HUDEP-2 (cell line): ENCODE results near the gene DHRS1.

ENCODE experiments used
- DNase-seq, 76 experiments: peaks; one replicate each; lab custom pipeline; 2025; ENCODE audit not compliant: unreplicated experiment in 76 of 76; lab: John Stamatoyannopoulos, UW

DHRS1 gene

DNA sequence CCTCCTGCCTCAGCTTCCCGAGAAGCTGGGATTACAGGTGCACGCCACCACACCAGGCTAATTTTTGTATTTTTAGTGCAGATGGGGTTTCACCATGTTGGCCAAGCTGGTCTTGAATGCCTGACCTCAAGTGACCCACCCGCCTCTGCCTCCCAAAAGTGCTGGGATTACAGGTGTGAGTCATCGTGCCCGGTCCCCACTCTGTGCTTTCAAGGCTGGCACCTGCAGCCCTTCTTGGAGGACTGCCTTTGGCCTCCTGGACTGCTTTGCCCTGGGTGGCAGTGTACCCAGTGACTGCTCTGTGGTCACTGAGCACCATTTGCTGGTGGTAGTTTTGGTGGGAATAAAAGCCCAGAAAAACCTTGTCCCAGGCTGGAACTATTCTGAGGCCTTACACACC lies 12.6 kb downstream of the DHRS1 start:
- no peak for DNase-seq

DNA sequence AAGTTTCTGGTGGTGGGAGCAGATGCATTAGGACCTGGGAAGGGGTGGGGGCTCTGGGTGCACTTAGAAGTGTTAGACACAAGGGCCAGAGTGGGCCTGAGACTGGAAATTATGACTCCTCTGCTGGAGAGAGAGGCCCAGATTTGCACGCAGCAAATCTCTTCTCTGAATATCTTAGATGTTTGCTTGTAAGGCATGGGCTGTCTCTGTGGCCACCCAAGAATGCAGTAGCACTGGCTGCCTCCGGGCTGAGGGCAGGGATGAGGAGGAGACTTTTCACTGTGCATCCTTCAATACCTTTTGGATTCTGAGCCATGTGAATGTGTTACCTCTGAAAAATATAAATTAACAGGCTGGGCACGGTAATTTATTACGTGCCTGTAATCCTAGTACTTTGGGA lies 14.2 kb downstream of the DHRS1 start:
- DNase-seq = no peak

DNA sequence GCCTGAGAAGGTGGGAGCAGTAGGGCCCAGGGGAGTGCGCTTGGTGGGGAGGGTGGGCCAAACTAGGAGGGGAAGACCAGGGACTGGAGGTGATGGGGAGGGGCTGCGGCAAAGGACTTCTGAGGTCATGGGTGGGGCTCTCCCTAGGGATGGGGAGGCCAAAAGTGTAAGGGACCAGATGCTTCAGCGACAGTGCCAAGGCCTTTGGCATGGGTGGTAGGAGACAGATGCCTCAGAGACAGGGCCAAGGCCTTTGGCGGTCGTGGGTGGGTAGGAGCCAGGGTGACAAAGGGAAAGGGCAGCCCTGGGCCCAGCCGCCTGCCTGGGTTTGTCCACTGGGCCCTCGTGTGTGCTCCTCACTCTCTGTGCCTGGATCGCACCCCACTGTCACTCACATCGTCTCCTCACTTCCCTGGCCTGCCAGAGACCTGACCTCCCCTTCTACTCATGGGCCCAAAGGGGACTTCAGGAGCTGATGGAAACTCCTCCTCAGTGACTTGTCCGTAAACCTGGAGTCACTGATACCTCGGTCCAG lies 15.0 kb downstream of the DHRS1 start:
- no peak for DNase-seq

DNA sequence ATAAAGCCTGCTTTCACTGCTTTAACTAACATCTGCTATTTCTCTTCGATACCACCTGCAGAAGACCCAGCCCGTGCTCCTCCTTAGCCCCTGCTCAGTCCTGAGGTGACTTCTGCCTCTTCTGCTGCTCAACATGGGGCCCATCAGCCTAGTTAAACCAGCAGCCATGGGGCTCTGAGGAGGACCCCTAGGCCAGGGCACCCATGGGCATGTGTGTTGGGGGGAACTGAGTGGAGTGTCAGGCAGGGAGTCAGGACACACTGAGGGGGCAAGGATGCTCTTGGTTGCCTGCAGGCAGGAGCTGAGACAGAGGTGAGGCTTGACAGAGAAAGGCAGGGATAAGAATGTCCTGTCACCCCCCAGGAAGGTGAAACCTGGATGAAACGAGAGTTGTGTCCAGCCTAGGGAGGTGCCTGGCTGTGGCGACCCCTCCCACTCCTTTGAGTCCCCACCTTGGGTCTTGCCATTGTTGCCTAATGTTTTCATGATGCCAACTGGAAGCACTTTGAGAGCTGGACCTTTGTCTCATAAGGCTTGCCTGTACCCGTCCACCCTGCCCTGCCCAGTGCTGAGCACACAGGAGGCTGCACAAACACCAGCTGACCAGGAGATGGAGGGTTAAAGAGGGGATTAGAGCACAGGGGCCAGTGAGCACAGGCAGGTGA lies 15.7 kb downstream of the DHRS1 start:
- DNase-seq = no peak

DNA sequence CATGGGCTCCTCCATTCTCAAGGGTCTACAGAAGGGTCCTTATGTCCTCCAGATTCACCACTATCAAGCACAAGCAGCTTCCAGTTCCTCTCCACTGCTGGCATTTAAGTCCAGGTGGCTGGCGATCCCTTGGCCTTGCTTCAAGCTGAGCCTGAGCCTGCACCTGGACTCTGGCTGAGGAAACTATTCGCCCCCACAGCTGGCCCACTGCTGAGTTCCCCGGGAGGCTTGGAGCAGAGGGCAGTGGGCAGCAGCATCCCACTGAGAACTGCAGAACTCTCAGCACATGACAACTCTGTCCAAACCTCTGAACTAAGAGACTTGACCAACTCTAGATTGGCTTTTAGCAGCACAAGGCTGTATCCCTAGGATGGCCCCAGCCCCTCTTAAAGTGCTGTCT lies 16.8 kb downstream of the DHRS1 start:
- no peak for DNase-seq

DNA sequence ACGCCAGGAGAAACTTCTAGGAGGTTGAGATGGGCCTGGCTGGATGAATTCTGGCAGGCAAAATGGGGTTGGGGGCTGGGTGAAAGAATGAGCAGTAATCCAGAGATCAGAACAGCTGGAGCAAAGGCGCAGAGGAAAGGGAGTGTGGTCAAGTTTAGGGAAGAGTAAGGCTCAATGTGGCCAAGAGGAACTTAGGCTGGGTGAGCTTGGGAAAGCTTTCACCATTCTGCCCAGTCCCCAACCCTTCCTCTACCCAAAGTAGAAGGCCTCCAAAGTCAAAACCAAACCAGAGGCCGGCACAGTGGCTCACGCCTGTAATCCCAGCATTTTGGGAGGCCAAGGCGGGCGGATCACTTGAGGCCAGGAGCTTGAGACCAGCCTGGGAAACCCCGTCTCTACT lies 17.9 kb downstream of the DHRS1 start:
- DNase-seq = no peak

DNA sequence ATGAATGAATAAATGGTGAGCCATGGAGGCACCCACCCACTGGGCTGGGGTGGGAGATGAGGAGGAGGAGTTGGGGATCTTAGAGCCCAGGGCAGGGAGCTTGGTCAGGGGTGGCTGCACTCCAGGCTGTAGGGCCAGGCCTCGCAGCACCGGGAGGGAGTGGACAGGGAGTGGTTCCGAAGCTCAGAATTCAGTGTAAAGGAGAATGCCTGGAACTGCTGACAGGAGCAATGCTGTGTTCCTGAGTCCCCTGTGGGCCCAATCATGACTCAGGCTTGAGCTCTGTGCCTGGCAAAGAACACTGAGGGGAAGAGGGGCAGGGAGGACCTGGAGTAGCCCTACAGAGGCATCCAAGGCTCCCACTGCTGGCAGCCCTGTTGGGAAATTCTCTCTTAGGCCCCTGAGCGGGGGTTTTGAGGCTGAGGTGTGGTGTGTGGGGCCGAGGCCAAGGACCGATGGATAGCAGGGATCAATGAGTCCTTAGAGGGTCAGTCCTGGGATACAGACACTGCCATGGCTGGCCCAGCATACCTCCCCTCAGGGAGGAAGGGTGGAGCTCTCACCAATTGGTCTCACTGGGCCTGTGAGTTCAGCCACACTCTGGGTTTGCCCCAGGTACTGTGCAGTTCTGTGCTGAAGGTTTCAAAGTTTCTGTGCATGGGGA lies 18.7 kb downstream of the DHRS1 start:
- DNase-seq = no peak

DNA sequence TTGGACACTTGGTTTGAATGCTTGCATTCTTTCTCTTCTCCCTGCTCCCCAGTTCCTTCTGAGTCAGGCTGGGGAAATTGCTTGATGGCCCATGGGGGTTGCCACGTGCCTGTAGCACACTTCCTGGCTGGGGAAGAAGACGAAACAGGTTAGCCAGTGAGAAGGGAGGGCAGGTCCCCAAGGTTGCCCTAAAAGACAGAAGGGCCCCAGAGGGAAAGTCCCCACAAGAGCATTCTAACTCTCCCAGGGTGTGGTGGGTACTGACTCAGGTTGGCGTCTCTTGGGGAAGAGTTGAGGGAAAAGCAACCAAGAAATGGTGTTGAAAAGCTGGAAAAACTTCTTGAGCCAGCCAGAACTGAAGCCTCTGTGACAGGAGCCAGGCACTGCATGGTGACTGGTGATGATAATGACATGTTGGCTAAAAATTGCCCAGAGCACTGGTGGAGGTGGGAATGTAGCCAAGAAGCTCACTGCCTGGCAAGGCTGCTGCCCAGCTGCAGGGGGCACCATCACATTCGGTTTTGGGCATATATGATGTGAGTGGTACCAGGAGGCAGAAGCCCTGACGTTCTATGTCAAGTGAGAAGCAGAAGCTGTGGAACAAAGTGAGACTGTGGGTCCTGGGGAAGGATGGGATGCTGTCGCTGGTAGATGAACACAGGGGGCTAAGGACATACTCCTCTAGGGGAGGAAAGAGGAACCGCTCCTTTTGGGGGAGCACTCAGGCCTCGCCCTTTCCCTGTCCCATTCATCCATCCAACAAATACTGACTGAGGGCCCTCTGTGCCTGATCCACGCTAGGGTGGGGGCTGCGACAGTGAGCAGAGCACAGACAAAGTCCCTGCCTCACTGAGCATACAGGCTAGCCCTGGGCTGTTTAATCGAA lies 20.0 kb downstream of the DHRS1 start:
- peak in 69 of 76 experiments; percentile 12 to 82 (median 50) for DNase-seq

DNA sequence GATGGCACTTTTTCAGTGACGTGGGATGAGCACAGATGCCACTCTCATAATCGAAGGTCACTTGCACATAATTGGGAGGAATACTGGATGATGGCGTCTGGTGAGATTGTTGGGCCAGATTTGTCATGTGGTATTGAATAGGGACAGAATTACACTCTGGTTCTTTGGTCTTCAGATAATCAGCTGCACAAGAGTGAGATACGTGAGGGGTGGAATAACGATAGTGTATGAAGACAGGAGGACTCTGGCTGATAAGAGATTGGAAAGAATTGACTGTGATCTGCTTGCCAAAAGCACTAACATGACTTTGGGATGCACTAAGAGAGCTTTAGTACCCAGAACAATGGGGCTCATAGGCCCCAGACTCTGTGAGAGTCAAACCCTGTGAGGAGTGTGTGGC lies 21.2 kb downstream of the DHRS1 start:
- DNase-seq = peak in 36 of 76 experiments; percentile 10 to 79 (median 46)

DNA sequence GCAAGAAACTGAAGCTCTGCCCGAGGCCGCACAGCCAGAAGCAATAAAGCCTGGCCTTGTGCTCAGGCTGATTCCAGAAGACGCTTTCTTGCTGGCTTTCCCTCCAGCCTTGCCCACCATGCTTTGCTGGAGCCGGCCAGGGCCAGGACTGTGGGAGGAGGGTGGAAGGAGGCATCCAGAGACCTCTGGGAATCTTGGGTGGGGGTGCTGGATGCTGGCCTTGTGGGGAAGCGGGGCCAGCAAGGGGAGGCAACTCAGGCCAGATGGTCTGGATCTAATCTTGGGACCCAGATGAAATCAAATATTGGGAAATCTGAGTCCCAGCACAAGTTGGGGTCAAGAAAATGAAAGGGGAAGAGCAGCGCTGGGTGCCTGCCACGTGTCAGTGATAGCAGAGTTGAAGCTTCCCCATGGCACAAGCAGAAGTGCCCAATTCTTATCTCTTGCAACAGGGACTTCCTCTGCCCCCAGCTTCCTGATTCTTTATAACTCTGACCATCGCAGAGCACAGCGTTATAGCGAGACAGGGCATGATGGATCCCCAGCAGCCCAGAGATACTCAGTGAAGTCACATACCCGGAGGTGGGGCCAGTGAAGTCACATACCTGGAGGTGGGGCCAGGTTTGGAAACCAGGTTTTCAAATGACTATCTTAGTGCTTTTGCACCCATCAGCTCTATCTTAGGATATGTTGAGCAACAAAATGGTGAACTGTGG lies 21.8 kb downstream of the DHRS1 start:
- DNase-seq = peak in 59 of 76 experiments; percentile 4 to 67 (median 38)

DNA sequence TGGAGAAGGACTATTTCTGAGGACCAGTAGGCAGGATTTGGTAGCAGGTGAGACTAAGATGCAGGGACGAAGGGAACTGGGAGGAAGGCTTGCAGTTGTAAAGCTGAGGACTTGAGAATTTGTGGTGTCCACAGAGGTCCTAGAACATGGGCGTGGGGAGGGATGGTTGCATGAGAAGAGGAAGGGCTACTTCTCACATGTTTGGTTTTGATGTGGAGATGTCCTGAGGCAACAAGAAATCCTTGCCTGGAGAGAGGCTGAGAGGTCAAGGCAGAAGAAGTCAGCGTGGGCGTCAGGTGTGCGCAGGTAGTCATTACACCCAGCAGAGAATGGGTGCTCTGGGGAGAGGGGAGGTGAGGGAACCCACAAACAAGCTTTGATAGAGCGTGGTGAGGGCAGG lies 22.5 kb downstream of the DHRS1 start:
- DNase-seq = no peak

DNA sequence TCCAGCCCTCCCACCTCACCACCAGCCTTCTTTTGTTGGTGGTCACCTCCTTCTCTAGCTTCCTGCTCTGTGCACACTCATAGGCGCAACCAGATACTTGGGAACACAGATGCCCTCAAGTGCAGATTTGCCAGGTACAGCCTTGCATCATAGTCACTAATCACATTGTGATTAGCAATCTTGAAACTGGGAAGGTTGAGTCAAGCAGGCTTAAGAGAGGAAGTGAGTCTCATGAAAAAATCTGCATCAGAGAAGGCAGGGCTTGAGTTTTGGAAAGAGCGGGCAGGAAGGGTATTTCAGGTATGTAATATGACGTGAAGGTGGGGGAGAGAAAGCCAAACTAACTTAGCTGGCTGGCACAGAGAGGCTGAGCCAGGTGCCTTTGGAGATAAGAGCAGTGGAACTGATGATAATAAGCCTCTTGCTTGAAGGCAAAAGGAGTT lies 25.5 kb downstream of the DHRS1 start:
- peak in 32 of 76 experiments; percentile 4 to 57 (median 24) for DNase-seq

DNA sequence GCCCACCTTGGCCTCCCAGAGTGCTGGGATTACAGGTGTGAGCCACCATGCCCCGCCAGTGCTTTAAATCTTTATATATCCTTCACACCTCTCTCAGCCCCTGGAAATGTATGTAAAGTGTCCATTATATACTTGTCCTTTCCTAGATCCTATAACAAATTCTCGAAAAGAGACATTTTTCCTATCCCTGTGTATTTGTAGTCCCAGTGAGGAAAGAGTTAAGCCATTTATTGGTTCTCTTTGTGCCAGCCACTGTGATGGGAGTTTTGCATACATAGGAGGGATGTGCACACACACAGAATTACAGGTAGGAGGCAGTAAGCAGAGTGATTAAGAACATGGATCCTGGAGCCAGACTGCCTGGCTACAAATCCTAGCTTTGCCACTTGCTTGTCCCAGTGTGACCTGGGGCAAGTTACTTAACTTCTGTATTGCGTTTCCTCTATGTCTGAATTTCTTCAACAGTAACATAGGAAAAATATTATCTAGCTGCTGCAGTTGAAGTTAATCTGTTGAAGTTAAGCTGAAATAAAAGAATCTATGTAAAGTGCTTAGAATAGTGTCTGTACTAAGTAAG lies 26.1 kb downstream of the DHRS1 start:
- peak in 1 of 76 experiments; percentile 13 for DNase-seq

DNA sequence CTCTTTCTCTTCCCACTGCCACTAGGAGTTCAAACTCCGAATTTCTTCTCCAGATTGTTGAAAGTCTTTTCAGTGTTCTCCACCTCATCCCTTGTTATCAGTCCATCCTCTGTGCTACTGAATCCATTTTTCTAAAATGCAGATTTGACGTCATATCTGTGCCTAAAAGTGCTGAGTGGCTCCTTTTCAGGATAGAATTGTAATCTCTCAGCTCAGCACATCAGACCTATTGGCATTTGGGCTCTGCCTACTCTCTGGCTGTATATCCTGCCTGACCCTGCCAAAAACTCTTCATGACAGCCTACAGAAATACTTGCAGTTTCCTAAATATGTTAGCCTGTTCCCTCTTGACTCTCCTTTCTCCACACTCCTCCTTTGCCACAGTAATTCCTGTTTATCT lies 27.1 kb downstream of the DHRS1 start:
- no peak for DNase-seq

DNA sequence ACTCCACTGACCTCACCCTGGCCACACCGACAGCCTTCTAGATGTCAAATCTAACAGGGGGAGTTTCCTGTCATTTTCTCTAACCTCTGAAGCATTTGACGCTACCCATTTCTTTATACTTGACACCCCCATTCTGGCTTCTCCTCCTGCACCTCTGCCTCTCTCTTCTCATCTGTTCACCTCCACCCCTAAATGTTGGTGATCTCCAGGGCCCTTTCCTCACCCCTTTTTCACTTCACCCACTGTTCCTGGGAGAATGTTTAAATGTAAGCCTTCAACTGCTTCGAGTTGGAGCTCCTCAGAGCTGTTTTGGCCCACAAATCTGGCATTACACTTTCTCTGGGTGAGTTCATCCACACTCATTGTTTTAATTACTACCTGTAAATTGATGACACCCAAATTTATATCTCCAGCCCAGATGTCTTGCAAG lies 27.7 kb downstream of the DHRS1 start:
- no peak for DNase-seq

DNA sequence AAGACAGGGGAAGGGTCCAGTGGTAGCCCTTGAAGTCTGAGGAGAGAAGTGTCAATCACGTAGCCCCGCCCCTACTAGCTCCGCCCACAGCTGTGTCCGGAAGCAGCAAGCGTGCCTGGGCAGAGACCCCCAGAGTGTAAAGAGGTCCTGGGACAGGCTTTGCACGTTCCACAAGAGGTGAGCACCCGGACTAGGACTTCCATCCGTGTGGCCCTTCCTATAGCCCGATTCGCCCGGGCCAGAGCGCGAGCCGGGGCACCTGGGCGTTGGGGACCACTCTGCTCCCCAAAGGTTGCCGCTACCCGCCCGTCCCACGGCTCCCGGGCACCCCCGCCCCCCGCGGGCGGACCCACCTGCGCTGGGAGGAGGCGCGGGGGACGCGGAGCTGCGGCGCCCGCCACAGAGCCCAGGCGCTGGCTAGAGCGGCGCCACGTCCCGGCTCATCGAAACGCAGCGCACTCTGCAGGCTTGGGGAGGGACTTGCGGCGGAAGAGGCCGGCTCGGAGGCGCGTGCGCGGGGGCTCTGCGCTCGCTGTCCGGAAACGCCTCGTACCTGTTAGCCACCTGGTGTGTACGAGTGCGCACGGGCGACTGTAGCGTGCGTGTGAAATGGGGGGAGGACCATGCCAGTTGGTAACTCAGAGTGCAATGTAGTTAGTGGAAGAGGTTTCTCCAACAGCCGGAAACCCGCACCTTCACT lies 28.3 kb downstream of the DHRS1 start, which contains the start of gene RABGGTA:
RABGGTA (minus strand) TSS at position 464 of the 700 bp plus-strand sequence. CDS start 482 bp downstream, outside the sequence.
- DNase-seq = peak in 72 of 76 experiments; percentile 28 to 87 (median 72)

DNA sequence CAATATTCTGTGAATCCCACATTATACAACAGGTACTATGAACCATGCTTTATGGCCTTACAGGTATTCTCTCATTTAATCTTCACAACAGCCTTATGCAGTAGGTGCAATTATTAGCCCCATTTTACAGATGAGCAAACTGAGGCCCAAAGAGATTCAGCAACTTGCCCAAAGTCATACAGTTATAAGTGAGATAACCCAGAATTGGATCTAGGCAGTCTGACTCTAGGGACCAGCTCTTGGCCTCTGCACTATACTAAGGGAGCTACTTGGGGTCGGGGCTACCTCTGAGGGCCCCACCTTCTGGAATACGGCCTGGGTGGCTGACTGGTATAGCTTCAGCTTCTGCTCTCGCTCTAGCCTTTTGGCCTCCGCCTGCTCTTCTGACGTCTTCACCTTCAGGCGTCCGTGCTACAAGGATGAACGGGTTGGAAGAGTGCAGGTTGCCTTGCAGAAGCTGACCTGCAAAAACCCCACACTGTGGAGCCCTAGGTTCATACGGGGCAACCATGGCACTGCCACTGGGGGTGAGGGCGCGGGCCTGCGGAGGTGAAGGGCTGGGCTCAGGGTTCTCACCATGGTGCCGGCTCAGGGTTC lies 28.9 kb downstream of the DHRS1 start:
- DNase-seq = peak in 1 of 76 experiments; percentile 21

DNA sequence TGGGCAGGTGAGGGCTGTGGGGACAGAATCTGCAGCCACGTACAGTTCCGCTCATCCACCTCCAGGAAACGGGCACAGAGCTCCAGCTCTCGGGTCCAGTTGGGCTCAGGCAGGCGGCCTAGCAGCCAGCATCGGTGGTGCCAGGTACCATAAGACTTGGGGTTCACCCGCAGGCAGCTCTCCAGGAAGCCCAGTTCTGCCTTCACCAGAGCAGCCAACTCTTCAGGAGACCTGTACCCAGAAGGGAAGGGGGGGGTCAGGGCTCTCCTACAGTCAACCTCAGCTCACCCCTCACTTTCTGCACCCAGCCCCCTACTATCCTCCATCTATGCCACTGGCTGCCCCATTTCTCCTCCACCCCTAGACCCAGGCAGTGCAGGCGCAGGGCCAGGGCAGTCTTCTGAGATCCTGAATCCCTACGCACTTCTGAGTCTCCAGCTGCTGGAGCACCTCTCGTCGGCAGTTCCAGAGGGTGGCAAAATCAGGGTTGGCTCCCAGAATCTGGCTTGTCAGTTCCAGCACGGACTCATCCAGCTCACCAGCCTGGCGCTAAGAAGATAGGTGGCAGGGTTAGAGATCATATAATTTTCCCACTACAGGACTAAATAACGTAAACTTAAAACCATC lies 29.6 kb downstream of the DHRS1 start:
- DNase-seq = no peak
